ENCODE results near the gene SH3BGR. TPM values are rescaled to one million over a fixed set of nuclear protein-coding genes. Genes with fewer than 3 reads are reported as not detected.

The SH3BGR gene
- total and polyA plus RNA-seq, 7 donors, result 3.6 to 32.7 (median 6.4) TPM

DNA sequence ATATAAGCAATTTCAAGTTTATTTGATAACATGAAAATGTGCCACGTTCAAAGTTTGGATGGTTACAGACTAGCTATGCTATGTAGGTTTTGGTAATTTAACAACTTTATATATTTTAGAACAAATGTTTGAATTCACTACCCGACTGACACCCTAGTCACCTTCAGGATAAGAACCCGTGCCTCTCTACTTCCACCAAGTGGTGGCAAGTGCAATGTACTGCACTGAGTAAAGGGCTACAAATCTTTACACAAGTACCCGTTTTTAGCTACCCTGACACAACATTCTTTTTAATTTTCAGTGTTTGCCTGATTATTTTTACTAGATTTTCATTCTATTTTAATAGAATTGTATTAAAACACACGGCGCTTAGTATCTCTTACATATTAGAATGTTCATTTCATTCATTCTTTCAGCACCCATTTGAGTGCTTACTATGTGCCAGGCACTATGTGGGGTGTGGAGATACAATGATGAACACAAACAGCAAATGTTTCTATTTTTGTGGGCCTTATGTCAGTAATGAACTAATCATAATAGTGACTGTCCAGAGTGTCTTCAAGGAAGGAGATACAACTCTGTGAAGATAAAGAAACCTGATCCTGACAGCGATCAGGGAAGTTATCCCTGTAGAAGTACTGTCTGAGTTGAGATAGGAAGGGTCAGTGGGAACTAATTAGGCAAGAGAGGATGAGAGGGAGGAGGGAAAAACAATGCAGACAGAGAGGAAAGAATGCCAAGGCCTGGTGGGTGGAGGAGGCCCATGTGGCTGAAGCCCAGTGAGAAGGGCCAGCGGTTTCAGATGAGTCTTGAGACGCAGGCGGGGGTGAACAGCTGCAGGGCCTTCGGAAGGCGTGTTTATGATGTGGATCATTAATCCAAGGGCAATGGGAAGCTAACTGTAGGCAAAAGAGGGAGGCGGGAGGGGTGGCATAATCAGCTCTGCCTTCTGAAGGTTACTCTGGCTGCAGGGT lies 10.0 kb upstream of the SH3BGR start:
- WGBS, 2 donors, result 46 to 52% methylated on average over 13 of the region's 13 CpGs
- intact Hi-C loops (cut with DNase I), result no loop called here
- Histone ChIP-seq H3K4me3 (no peak overlapping the region), H3K9me3 (no peaks in the 10 kb centered on the region), H3K27me3 (no peaks in the 10 kb centered on the region), H3K36me3 (no peaks in the 10 kb centered on the region), H3K27ac (no peak overlapping the region), H3K4me1 (peaks cover 0 to 16% (median 13%) of the 10 kb centered on the region in 4 donors)
- TF ChIP-seq EP300 (IDR thresholded peaks at IDR 0.05) (no peak), POLR2A (IDR thresholded peaks at IDR 0.05) (no peak), POLR2AphosphoS5 (IDR thresholded peaks at IDR 0.05) (no peak)
- TF ChIP-seq, protein P1, sequence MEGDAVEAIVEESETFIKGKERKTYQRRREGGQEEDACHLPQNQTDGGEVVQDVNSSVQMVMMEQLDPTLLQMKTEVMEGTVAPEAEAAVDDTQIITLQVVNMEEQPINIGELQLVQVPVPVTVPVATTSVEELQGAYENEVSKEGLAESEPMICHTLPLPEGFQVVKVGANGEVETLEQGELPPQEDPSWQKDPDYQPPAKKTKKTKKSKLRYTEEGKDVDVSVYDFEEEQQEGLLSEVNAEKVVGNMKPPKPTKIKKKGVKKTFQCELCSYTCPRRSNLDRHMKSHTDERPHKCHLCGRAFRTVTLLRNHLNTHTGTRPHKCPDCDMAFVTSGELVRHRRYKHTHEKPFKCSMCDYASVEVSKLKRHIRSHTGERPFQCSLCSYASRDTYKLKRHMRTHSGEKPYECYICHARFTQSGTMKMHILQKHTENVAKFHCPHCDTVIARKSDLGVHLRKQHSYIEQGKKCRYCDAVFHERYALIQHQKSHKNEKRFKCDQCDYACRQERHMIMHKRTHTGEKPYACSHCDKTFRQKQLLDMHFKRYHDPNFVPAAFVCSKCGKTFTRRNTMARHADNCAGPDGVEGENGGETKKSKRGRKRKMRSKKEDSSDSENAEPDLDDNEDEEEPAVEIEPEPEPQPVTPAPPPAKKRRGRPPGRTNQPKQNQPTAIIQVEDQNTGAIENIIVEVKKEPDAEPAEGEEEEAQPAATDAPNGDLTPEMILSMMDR (IDR thresholded peaks at IDR 0.05), result peak in 3 of 4 experiments; percentile 26 to 52 (median 47)
- no peak for DNase-seq

DNA sequence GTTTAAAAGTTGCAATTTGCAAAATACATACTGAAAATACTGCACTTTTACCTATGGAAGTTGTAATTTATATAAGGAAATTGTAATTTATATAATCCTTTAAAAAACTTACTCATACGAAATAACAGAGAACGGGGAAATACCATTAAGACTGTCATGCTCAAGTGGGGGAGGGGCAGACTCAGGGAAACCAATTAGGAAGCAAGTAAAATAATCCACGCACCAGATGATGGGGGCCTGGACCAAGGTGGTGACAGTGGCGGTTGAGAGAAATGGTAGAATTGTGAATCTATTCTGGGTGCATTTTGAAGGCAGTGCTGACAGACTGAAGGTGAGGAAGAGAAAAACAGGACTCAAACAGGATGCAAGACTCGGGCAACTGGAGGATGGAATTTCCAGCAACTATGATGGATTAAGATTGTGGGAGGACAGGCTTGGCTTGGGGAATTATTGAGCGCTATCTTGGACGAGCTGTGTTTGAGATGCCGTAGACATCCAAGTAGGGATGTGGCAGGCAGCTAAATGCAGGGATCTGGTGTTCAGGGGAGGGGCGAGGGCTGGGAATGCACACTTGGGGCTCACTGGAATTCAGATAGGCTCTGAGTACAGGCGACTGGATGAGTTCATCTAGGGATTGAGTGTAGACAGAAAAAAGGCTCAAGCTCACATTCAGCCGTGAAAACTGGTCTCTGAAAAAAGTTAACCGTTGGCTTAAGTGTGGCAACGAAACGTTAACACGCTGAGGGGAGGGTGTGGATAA lies 7.2 kb upstream of the SH3BGR start:
- Histone ChIP-seq H3K36me3 (no peaks in the 10 kb centered on the region), H3K27me3 (no peaks in the 10 kb centered on the region), H3K9me3 (no peaks in the 10 kb centered on the region), H3K4me1 (peaks cover 0 to 16% (median 13%) of the 10 kb centered on the region in 4 donors), H3K27ac (peak overlapping the region; percentile 91 to 95 (median 92)), H3K4me3 (peak overlapping the region; percentile 48 to 91 (median 76))
- no peak for DNase-seq
- intact Hi-C loops (cut with DNase I), result loop anchor here (2.0 kb wide), 3 partner anchors 60 to 262 kb away; partner anchors contain the start of genes BRWD1 and PSMG1
- 13 to 17% methylated on average over 15 of the region's 15 CpGs for WGBS, 2 donors
- TF ChIP-seq, protein P1 (IDR thresholded peaks at IDR 0.05), result no peak
- TF ChIP-seq POLR2A (IDR thresholded peaks at IDR 0.05), result no peak
- TF ChIP-seq EP300 (IDR thresholded peaks at IDR 0.05), result no peak
- no peak for TF ChIP-seq POLR2AphosphoS5 (IDR thresholded peaks at IDR 0.05)

DNA sequence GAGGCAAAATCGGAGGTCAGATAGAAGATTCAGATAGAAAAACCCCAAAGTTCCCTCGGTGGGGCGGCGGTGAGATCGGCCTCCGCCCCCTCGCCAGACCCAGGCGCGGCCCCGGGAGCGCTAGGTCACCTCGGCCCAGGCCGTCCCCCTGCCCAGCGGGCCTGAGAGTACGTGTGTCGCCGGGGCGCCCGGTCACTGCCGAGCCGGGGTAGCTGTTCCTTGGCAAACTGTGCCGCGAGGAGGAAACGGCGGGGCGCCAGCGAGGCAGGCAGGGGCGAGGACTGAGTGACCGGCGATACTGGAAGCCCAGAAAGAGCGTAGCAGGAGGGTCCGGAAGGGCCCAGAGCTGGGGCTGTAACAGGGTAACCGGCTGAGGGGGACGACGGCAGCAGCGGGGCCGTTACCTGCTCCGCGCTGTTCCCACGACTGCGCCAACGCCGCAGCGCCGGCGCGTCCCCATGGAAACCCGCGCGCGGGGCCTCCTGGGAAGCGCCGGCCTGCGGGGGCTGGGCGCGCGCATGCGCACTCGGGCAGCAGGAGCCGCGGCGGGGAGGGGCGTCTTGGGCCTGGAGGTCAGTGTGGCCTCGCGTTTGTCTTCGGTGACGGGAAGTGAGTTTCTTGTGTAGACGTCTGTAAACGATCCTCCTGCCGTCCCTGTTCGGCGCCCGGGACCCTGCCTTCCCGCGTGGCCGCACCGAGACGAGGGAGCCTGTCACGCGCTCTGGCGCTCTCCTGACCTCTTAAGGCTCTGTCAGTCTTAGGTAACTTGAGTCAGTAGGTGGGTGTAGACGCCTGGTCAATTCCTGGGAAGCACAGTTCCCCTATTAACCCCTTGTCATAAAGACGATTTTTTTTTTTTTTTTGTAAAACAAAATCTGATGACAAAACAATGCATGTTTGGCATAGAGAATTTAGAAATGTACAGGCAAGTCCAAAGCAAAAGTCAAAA lies 6.2 kb upstream of the SH3BGR start, which contains the start of gene LCA5L:
TSS of gene LCA5L (minus strand) at position 458 of the 949 bp plus-strand sequence. CDS start 17,285 bp downstream, outside the sequence.
- Histone ChIP-seq H3K36me3 (no peaks in the 10 kb centered on the region), H3K4me3 (peak within 1 kb of the TSS; percentile 48 to 91 (median 76)), H3K9me3 (no peaks in the 10 kb centered on the region), H3K27me3 (no peaks in the 10 kb centered on the region), H3K27ac (peak within 1 kb of the TSS; percentile 91 to 95 (median 92)), H3K4me1 (peaks cover 0 to 16% (median 13%) of the 10 kb centered on the region in 4 donors)
- intact Hi-C loops (cut with DNase I), result loop anchor here (2.0 kb wide), 3 partner anchors 61 to 263 kb away; partner anchors contain the start of genes BRWD1 and PSMG1
- peak; percentile 95 for DNase-seq
- TF ChIP-seq, protein P1 (IDR thresholded peaks at IDR 0.05), result no peak
- TF ChIP-seq POLR2A (IDR thresholded peaks at IDR 0.05), result peak; percentile 40 to 79
- no peak for TF ChIP-seq EP300 (IDR thresholded peaks at IDR 0.05)
- peak; percentile 51 to 95 (median 86) for TF ChIP-seq POLR2AphosphoS5 (IDR thresholded peaks at IDR 0.05)
- 0% methylated on average over 83 of the region's 83 CpGs for WGBS, 2 donors

DNA sequence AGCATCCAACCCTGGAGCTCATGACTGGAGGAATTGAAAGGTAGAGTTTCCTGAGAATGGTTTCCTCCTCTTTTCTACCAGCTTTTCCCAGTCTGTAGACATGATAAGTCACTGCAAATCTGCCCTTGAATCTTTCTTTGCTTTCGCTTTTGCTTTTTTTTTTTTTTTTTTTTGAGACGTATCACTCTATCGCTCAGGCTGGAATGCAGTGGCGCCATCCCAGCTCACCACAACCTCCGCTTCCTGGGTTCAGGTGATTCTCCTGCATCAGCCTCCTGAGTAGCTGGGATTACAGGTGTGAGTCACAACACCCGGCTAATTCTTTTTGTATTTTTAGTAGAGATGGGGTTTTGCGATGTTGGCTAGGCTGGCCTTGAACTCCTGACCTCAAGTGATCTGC lies 4.5 kb upstream of the SH3BGR start:
- H3K4me1 ChIP-seq, result peaks cover 0 to 19% (median 13%) of the 10 kb centered on the region in 4 donors
- WGBS, 2 donors, result 96 to 97% methylated on average over 7 of the region's 7 CpGs
- H3K9me3 ChIP-seq, result no peaks in the 10 kb centered on the region
- intact Hi-C loops (cut with DNase I), result no loop called here
- no peaks in the 10 kb centered on the region for H3K36me3 ChIP-seq
- H3K4me3 ChIP-seq, result no peak overlapping the region
- H3K27ac ChIP-seq, result no peak overlapping the region
- TF ChIP-seq POLR2AphosphoS5 (IDR thresholded peaks at IDR 0.05) (no peak), POLR2A (IDR thresholded peaks at IDR 0.05) (no peak), EP300 (IDR thresholded peaks at IDR 0.05) (no peak)
- TF ChIP-seq, protein P1 (IDR thresholded peaks at IDR 0.05), result no peak
- no peaks in the 10 kb centered on the region for H3K27me3 ChIP-seq
- DNase-seq, result no peak

Measured in sigmoid colon (tissue), 7 donors.